Endothelial cell of umbilical vein (primary cell): ENCODE measurements around the gene LPP. TPM values are rescaled to one million over a fixed set of nuclear protein-coding genes. Genes with fewer than 3 reads are reported as not detected.

Source experiments
- BruUV-seq: library from RNA; stranded (reverse); fragments of 400-500 nt; replicated peaks from 2 replicates; lab custom pipeline; 2021; lab: Mats Ljungman, UMichigan
- CTCF ChIA-PET: fragments of 300-600, 350-600 bp; sonication (Branson Sonifier 250); formaldehyde crosslinking; loops from one replicate; lab custom pipeline; 2021; ENCODE audit warnings: antibody characterized with exemption, inconsistent platforms; lab: Charles Lee
- POLR2A ChIA-PET: fragments of 300-600, 350-600 bp; sonication (Branson Sonifier 250); formaldehyde crosslinking; loops from one replicate; lab custom pipeline; 2021; ENCODE audit warnings: antibody characterized with exemption, inconsistent platforms; lab: Charles Lee
- DNase-seq: peaks from one replicate; pipeline ENCODE4 v3.0.0-alpha.2; 2011; ENCODE audit warnings: low read depth, low spot score
- FAIRE-seq: peaks from 2 replicates; lab custom pipeline; 2011; peaks lifted over from hg19 to GRCh38; lab: Jason Lieb, UNC
- H2AFZ ChIP-seq: 2 replicates; pipeline ENCODE4 v1.6.0; 2012; ENCODE audit warnings: low read depth, low read length, control low read depth, inconsistent platforms
- H3K27ac ChIP-seq: 2 replicates; pipeline ENCODE4 v1.5.1; 2011; ENCODE audit warnings: low read depth, mild to moderate bottlenecking, control low read depth, low read length, moderate library complexity; ENCODE audit not compliant: insufficient read depth
- H3K27me3 ChIP-seq, 2 experiments: 2 replicates each; pipeline versions ENCODE4 v1.6.0 to v1.6.1; 2011; ENCODE audit warnings: low read length in 2 of 2, mixed read lengths in 1 of 2; ENCODE audit not compliant: control insufficient read depth in 2 of 2, insufficient read depth in 2 of 2
- H3K36me3 ChIP-seq, 2 experiments: 2 replicates in 1 of 2; 3 replicates in 1 of 2; pipeline ENCODE4 v1.5.1; 2011; ENCODE audit warnings: low read length in 2 of 2, mild to moderate bottlenecking in 1 of 2, moderate library complexity in 1 of 2; ENCODE audit not compliant: control insufficient read depth in 2 of 2, insufficient read depth in 2 of 2; ENCODE audit errors: extremely low read depth in 1 of 2
- H3K4me1 ChIP-seq: 3 replicates; pipeline ENCODE4 v1.5.1; 2011; ENCODE audit warnings: mild to moderate bottlenecking, low read length; ENCODE audit not compliant: control insufficient read depth, insufficient read depth; ENCODE audit errors: extremely low read depth
- H3K4me2 ChIP-seq: 2 replicates; pipeline ENCODE4 v1.6.1; 2011; ENCODE audit warnings: low read length, control low read depth, mixed read lengths; ENCODE audit not compliant: insufficient read depth
- H3K4me3 ChIP-seq, 3 experiments: fragments of 200-600 bp in 1 of 3; sonication (generic), shearing (Covaris generic) in 1 of 3; replicated peaks in 1 of 3; 2 replicates each; pipeline ENCODE4 v1.5.1; 2011 to 2016; ENCODE audit warnings: control low read depth in 3 of 3, low read length in 3 of 3, mild to moderate bottlenecking in 2 of 3, inconsistent platforms in 1 of 3, low read depth in 1 of 3, moderate library complexity in 1 of 3; ENCODE audit not compliant: insufficient read depth in 1 of 3
- H3K79me2 ChIP-seq: 2 replicates; pipeline ENCODE4 v1.6.0; 2012; ENCODE audit warnings: low read length, inconsistent platforms; ENCODE audit not compliant: control insufficient read depth, insufficient read depth
- H3K9ac ChIP-seq: replicated peaks from 2 replicates; pipeline ENCODE3; 2011; ENCODE audit warnings: low read length, control low read depth; ENCODE audit not compliant: insufficient read depth; ENCODE audit errors: extremely low read depth
- H3K9me1 ChIP-seq: replicated peaks from 3 replicates; pipeline ENCODE4 v1.6.0; 2011; ENCODE audit warnings: mild to moderate bottlenecking, low read length; ENCODE audit not compliant: control insufficient read depth, insufficient read depth; ENCODE audit errors: extremely low read depth
- H3K9me3 ChIP-seq: replicated peaks from 2 replicates; pipeline ENCODE4 v1.5.1; 2012; ENCODE audit warnings: low read length, inconsistent platforms; ENCODE audit not compliant: control insufficient read depth, insufficient read depth
- H4K20me1 ChIP-seq: replicated peaks from 2 replicates; pipeline ENCODE3; 2011; ENCODE audit warnings: mild to moderate bottlenecking, low read length; ENCODE audit not compliant: control insufficient read depth, insufficient read depth; ENCODE audit errors: extremely low read depth
- EZH2 ChIP-seq: IDR thresholded peaks from 2 replicates; pipeline ENCODE4 v1.6.1; 2012; ENCODE audit warnings: borderline replicate concordance, low read depth, mild to moderate bottlenecking, moderate library complexity, low read length, inconsistent platforms; ENCODE audit not compliant: severe bottlenecking
- FOS ChIP-seq: IDR thresholded peaks from 2 replicates; pipeline ENCODE4 v1.6.1; 2011; ENCODE audit warnings: mild to moderate bottlenecking, low read length, moderate library complexity, borderline replicate concordance; ENCODE audit not compliant: insufficient read depth
- GATA2 ChIP-seq: IDR thresholded peaks from 2 replicates; pipeline ENCODE4 v1.7.0; 2011; ENCODE audit warnings: low read depth, mild to moderate bottlenecking, moderate library complexity, mixed read lengths, low read length; ENCODE audit not compliant: insufficient read length, insufficient read depth
- JUN ChIP-seq: IDR thresholded peaks from 2 replicates; pipeline ENCODE4 v1.6.1; 2011; ENCODE audit warnings: borderline replicate concordance, low read depth; ENCODE audit not compliant: insufficient read length, insufficient read depth
- POLR2AphosphoS5 ChIP-seq: IDR thresholded peaks from 2 replicates; pipeline ENCODE4 v1.6.1; 2012; ENCODE audit warnings: low read depth, mild to moderate bottlenecking, control low read depth, low read length, moderate library complexity; ENCODE audit not compliant: insufficient read depth
- dilution Hi-C: fragments of 300-500 bp; cut with MboI; formaldehyde crosslinking; loops from one replicate; pipeline ENCODE4 v1.15.0; 2019; ENCODE audit warnings: low sequenced_read_pairs; ENCODE audit not compliant: extremely low pct_ligation_motif_present
- intact Hi-C: fragments of 100-400 bp; cut with micrococcal nuclease; formaldehyde crosslinking; loops from one replicate; pipeline ENCODE4 v1.10.0; 2022
- polyA plus RNA-seq, 4 experiments: library from polyadenylated mRNA; depleted of rRNA in 3 of 4; stranded (reverse) in 3 of 4; unstranded in 1 of 4; fragments of >200 nt; gene quantifications; 2 replicates each; pipeline versions ENCODE4 v1.2.1 to v1.2.3, GENCODE V29; 2011 to 2012; ENCODE audit warnings: missing spikeins in 1 of 4
- total RNA-seq: library from RNA; stranded (reverse); gene quantifications from 2 replicates; pipeline ENCODE4 v1.2.3, GENCODE V29; 2021
- TF ChIP-seq, protein P1 (sequence below): IDR thresholded peaks from 2 replicates; pipeline ENCODE4 v1.6.1; 2011; ENCODE audit not compliant: insufficient read depth, insufficient read length

LPP gene
- total and polyA plus RNA-seq, 2 donors (not counting 3 experiments of a cell fraction or from before 2014, with no cell fraction given), result 16.9 to 153 TPM

DNA sequence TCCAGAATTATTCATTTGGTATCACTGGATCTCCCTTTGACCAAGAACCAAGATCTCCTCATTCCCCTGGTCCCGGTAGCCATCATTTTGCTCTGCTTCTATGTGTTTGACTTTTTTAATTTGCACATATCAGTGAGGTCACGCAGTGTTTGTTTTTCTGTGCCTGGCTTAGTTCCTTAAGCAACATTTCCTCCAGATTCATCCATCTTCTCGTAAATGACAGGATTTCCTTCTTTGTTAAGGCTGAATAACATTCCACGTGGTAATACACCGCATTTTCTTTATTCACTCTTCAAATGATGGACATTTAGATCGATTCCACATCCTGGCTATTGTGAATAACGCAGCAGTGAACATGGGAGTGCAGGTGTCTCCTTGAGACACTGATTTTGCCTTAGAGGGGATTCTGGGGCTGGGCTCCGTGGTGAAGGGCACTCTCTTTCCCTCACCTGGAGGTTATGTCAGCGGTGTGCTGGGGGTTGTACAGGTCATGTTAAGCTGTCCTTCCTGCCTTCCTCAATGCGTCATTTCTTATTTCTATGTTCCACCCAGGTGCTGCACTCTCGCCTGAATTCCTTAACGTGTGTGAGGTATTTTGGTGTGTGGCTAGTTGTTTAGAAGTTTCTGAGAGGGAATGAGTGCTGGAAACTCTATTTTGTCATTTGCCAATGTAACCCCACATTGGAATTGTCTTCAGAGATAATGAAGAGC is 212.2 kb downstream of the LPP start:
- Histone ChIP-seq H3K4me1 (peaks cover 45% of the 10 kb centered on the region), H3K4me3 (no peak overlapping the region), H3K9me1 (no peaks in the 10 kb centered on the region), H3K4me2 (peak overlapping the region; percentile 54), H4K20me1 (no peaks in the 10 kb centered on the region), H3K36me3 (no peaks in the 10 kb centered on the region), H3K79me2 (peaks cover 11% of the 10 kb centered on the region), H2AFZ (peak overlapping the region; percentile 9), H3K9me3 (no peaks in the 10 kb centered on the region), H3K9ac (peak overlapping the region; percentile 78), H3K27me3 (no peaks in the 10 kb centered on the region), H3K27ac (peak overlapping the region; percentile 87)
- dilution Hi-C loops, result no loop called here
- FAIRE-seq (peak; percentile 88), DNase-seq (peak; percentile 90)
- ChIA-PET POLR2A (no interaction called here), CTCF (interaction anchor here (1.1 kb wide), 1 partner anchor 618 kb away, joined by 3 read pairs; no protein-coding TSS in a partner anchor)
- TSS peak; percentile 82 for BruUV-seq
- intact Hi-C loops, result loop anchor here (1.0 to 10.0 kb wide), 7 partner anchors 69 to 331 kb away; no protein-coding TSS in a partner anchor
- TF ChIP-seq POLR2AphosphoS5 (peak; percentile 45), FOS (no peak), JUN (peak; percentile 70), EZH2 (no peak), GATA2 (peak; percentile 28)
- TF ChIP-seq, protein P1, sequence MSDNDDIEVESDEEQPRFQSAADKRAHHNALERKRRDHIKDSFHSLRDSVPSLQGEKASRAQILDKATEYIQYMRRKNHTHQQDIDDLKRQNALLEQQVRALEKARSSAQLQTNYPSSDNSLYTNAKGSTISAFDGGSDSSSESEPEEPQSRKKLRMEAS, result peak; percentile 29
